A549 (cell line): ENCODE measurements around the gene NCOA1.
"Not testable (repeated sequence)": the region's sequence is repeated elsewhere in the genome, so short reads cannot be mapped to it uniquely, and the experiment has no call there.

Experiments
- CEBPB ChIP-seq, 2 experiments: fragments of >200 bp in 1 of 2; sonication (Bioruptor Twin) in 1 of 2; formaldehyde crosslinking in 1 of 2; IDR thresholded peaks; 2 replicates each; pipeline ENCODE4 v1.6.1; 2012 to 2016
- CTCF ChIP-seq: fragments of >200 bp; sonication (Bioruptor Twin); formaldehyde crosslinking; IDR thresholded peaks from 3 replicates; pipeline ENCODE4 v1.5.1; 2016
- EP300 ChIP-seq, 2 experiments: fragments of >200 bp; sonication (Bioruptor Twin); formaldehyde crosslinking; IDR thresholded peaks; 2 replicates in 1 of 2; 3 replicates in 1 of 2; pipeline ENCODE4 v1.6.1; 2016 to 2017
- ESRRA ChIP-seq: fragments of 150-350 bp; IDR thresholded peaks from 2 replicates; pipeline ENCODE4 v1.6.1; 2014; ENCODE audit warnings: mild to moderate bottlenecking, low read length, borderline replicate concordance
- FOSB ChIP-seq: fragments of 250-450 bp; sonication (Bioruptor Pico); IDR thresholded peaks from 2 replicates; pipeline ENCODE4 v1.5.0; 2020; ENCODE audit warnings: mild to moderate bottlenecking, moderate library complexity
- JUNB ChIP-seq: fragments of >200 bp; sonication (Bioruptor Twin); formaldehyde crosslinking; IDR thresholded peaks from 2 replicates; pipeline ENCODE4 v1.6.1; 2016
- KDM1A ChIP-seq: fragments of 200-600 bp; sonication (generic); IDR thresholded peaks from 2 replicates; pipeline ENCODE4 v1.6.1; 2016; ENCODE audit warnings: low read depth, mild to moderate bottlenecking
- MAX ChIP-seq: IDR thresholded peaks from 2 replicates; pipeline ENCODE4 v1.6.1; 2012
- MYC ChIP-seq: IDR thresholded peaks from 2 replicates; pipeline ENCODE4 v1.6.1; 2012; ENCODE audit warnings: mild to moderate bottlenecking, inconsistent platforms, low read length, improper control_type of control experiment, borderline replicate concordance
- POLR2A ChIP-seq: IDR thresholded peaks from 2 replicates; pipeline ENCODE4 v1.6.1; 2012; ENCODE audit warnings: mild to moderate bottlenecking, low read length
- REST ChIP-seq: fragments of 200-600 bp; sonication (generic); IDR thresholded peaks from 2 replicates; pipeline ENCODE4 v1.6.1; 2016; ENCODE audit warnings: antibody characterized with exemption, mild to moderate bottlenecking, moderate library complexity
- RNF2 ChIP-seq: fragments of 200-600 bp; sonication (generic); IDR thresholded peaks from 2 replicates; pipeline ENCODE4 v1.6.1; 2016; ENCODE audit warnings: low read depth, mild to moderate bottlenecking, antibody characterized with exemption, moderate library complexity, borderline replicate concordance
- TP53 ChIP-seq: fragments of 250-450 bp; sonication (Bioruptor Pico); IDR thresholded peaks from 2 replicates; pipeline ENCODE4 v1.5.0; 2021; ENCODE audit warnings: mild to moderate bottlenecking, moderate library complexity
- ZFP36 ChIP-seq: fragments of 450-650 bp; IDR thresholded peaks from 2 replicates; pipeline ENCODE4 v1.6.1; 2014; ENCODE audit warnings: borderline replicate concordance; ENCODE audit not compliant: partially characterized antibody

- not testable (repeated sequence) for TF ChIP-seq ESRRA; POLR2A; JUNB; CEBPB (IDR thresholded peaks at IDR 0.05); MAX; RNF2; FOSB (CRISPR knock-in tag); EP300 (IDR thresholded peaks at IDR 0.05); REST; CTCF; KDM1A; MYC; ZFP36; TP53 (CRISPR knock-in tag)
Measured at GRCh38 chr2:24532057-24532456, 41.0 kb downstream of the NCOA1 start.
